Spinal cord (tissue), 10 donors: Measurements from ENCODE around the gene AAR2. TPM values are rescaled to one million over a fixed set of nuclear protein-coding genes. Genes with fewer than 3 reads are reported as not detected.

ENCODE experiments used
- DNase-seq, 6 donors: peaks; one replicate each; pipeline versions ENCODE4 v3.0.0 to v3.0.0-alpha.2; 2013 to 2015; ENCODE audit warnings: low spot score in 6 of 6, low read depth in 4 of 6
- H3K27ac ChIP-seq: one replicate; pipeline ENCODE4 v1.5.1; 2013; ENCODE audit warnings: low read depth, low read length, control low read depth
- H3K27me3 ChIP-seq: one replicate; pipeline ENCODE4 v1.6.1; 2013; ENCODE audit warnings: low read length; ENCODE audit not compliant: control insufficient read depth, insufficient read depth
- H3K36me3 ChIP-seq: one replicate; pipeline ENCODE4 v1.6.1; 2013; ENCODE audit warnings: low read length; ENCODE audit not compliant: control insufficient read depth, insufficient read depth
- H3K4me1 ChIP-seq: one replicate; pipeline ENCODE4 v1.6.1; 2013; ENCODE audit warnings: low read length; ENCODE audit not compliant: control insufficient read depth, insufficient read depth
- H3K4me3 ChIP-seq: one replicate; pipeline ENCODE4 v1.5.1; 2013; ENCODE audit warnings: low read depth, low read length, control low read depth
- H3K9me3 ChIP-seq: one replicate; pipeline ENCODE4 v1.6.1; 2013; ENCODE audit warnings: low read length; ENCODE audit not compliant: control insufficient read depth, insufficient read depth
- WGBS: methylation state at CpG from one replicate; pipeline ENCODE4 v1.1.5; 2013; ENCODE audit warnings: missing lambda C conversion rate; ENCODE audit not compliant: insufficient coverage; 5-methylcytosine and 5-hydroxymethylcytosine counted together
- long read RNA-seq, 4 donors: transcript quantifications; one replicate each; lab custom pipeline, GENCODE V29; 2026
- polyA plus RNA-seq, 2 donors: library from polyadenylated mRNA; unstranded; fragments of 120-200 nt; gene quantifications; one replicate each; pipeline ENCODE4 v1.2.1, GENCODE V29; 2013; ENCODE audit not compliant: insufficient read length in 2 of 2
- total RNA-seq, 2 donors: library from RNA; depleted of rRNA in 1 of 2; stranded (reverse); fragments of 120-200 nt in 1 of 2; fragments of >200 nt in 1 of 2; gene quantifications; one replicate each; pipeline versions ENCODE4 v1.2.3 to v1.2.4, GENCODE V29; 2013 to 2014
- donor health status: healthy.

The AAR2 gene, protein sequence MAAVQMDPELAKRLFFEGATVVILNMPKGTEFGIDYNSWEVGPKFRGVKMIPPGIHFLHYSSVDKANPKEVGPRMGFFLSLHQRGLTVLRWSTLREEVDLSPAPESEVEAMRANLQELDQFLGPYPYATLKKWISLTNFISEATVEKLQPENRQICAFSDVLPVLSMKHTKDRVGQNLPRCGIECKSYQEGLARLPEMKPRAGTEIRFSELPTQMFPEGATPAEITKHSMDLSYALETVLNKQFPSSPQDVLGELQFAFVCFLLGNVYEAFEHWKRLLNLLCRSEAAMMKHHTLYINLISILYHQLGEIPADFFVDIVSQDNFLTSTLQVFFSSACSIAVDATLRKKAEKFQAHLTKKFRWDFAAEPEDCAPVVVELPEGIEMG
- total RNA-seq (10 to 100 TPM; 27.4 to 29.4 TPM), polyA plus RNA-seq (10 to 100 TPM; 33.5 to 38.0 TPM)
- long read RNA-seq, donor 1, transcript AAR2-201 (4 exons, 2,430 nt) = major isoform, 6 of 21 reads
- long read RNA-seq, donor 1, partial matches to known transcripts = 13 of 21 reads
- long read RNA-seq, donor 1, other reads (novel, unspliced or antisense) = 0 of 21 reads
- long read RNA-seq, donor 2 = 0 reads
- long read RNA-seq, donor 3, partial matches to known transcripts = 0 of 5 reads
- long read RNA-seq, donor 3, other reads (novel, unspliced or antisense) = 0 of 5 reads
- long read RNA-seq, donor 4, transcript AAR2-201 (4 exons, 2,430 nt) = major isoform, 12 of 18 reads
- long read RNA-seq, donor 4, partial matches to known transcripts = 6 of 18 reads
- long read RNA-seq, donor 4, other reads (novel, unspliced or antisense) = 0 of 18 reads

DNA sequence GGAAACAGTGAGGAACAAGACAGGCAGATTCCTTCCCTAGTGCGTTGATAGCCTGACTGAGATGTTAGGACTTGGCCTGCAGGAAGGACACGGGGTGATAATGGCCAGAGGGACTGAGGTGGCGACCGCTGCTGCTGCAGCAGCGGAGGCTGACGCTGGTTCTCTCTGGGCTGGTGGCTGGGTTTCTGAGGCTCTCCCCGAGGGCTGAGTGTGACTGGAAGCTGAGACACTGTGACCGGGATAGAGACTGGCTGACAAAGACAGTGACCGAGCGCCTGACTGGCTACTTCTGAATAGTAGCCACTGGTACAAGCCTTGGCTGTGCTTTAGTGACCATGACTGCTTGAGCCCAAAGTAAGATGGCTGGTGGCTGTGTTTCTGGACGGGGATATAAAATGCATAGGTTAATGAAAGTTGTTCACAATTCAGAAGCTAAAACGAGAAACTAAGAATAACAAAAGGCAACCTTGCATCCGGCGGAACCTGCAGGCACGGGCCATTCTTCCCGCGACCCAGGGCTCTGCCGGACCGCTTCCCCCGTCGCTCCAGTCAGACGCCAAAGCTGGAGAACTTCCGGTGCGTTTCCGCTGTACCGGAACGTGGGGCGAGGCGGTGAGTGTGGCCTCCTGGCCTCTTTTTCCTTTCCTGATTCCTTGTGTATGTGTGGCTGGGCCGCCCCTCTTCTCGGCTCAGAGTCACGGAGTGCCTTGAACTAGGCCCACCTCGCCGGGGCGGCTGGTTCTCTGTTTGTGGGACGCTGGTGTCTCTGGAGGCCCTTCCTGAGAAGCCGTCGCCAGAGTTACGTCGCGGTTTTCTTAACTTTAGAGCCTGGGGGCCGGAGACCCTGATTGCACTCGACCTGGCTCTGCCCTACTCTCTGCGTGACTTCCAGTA is at the start of gene AAR2:
Gene AAR2 (plus strand): TSS at position 587 of the 894 bp plus-strand sequence. CDS start 3,391 bp downstream, outside the sequence.
- 13% methylated on average over 41 of the region's 44 CpGs for WGBS
- no peaks in the 10 kb centered on the region for H3K9me3 ChIP-seq
- H3K36me3 ChIP-seq = peaks cover 24% of the 10 kb centered on the region
- no peaks in the 10 kb centered on the region for H3K27me3 ChIP-seq
- peaks cover 10% of the 10 kb centered on the region for H3K4me1 ChIP-seq
- peak; percentile 58 to 94 (median 66) for DNase-seq
- H3K4me3 ChIP-seq = peak within 1 kb of the TSS; percentile 94
- H3K27ac ChIP-seq = peak within 1 kb of the TSS; percentile 73

DNA sequence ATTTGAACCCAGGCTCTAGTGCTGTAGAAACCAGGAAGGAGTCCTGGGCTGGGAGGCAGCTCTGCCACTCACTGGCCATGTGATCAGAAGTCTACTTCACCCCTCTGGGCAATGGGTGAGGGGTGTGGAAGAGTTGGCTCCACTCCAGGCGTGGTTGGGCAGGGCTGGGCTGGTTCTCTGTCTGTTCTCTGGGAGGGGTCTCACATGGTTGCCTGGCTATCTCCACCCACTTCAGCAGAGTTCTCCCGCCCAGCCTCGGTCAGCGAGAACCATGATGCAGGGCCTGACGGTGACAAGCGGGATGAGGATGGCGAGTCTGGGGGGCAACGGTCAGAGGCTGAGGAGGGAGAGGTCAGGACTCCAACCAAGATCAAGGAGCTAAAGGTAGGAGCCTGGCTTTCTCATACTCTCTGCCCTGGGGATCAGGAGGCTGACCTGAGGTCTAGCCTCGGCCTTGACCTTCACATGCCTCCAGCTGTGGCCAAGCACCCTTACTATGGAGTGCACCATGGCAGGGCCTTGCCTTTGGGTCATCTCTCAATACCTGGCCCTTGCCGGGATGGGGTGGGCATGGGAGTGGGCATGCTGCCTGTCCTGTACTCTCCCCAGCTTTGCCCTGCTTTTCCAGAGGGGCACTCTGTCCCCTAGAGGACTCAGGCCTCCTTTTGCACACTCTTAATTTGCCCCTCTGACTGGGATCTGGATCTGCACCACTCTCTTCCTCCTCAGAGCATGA is 42.1 kb upstream of the AAR2 start:
- no peaks in the 10 kb centered on the region for H3K4me1 ChIP-seq
- WGBS = 97% methylated on average over 7 of the region's 10 CpGs
- no peak overlapping the region for H3K27ac ChIP-seq
- DNase-seq = no peak
- no peaks in the 10 kb centered on the region for H3K27me3 ChIP-seq
- H3K36me3 ChIP-seq = peaks cover 75% of the 10 kb centered on the region
- H3K9me3 ChIP-seq = no peaks in the 10 kb centered on the region
- no peak overlapping the region for H3K4me3 ChIP-seq

DNA sequence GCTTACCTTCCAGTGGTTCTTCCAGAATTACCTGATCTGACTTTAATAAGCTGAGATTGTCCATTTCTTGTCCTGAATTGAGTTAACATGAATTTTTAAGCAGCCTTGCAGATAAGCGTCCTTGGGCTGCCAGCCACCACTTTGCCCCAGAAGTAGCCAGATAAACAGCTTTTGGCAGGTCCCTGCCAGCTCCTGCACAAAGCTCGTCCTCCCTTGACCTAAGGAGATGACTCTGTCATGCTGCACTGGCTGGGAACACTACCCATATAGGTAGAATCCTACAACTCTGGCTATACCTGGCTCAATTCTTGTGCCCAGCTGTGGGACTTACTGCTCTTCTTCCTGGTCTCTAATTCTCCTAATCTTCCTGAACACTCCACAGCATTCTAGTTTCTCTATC is 39.6 kb upstream of the AAR2 start:
- Histone ChIP-seq H3K27ac (no peak overlapping the region), H3K27me3 (no peaks in the 10 kb centered on the region), H3K4me3 (no peak overlapping the region), H3K4me1 (peaks cover 3% of the 10 kb centered on the region), H3K9me3 (no peaks in the 10 kb centered on the region), H3K36me3 (peaks cover 66% of the 10 kb centered on the region)
- DNase-seq = no peak
- WGBS = 83% methylated on average over 2 of the region's 2 CpGs

DNA sequence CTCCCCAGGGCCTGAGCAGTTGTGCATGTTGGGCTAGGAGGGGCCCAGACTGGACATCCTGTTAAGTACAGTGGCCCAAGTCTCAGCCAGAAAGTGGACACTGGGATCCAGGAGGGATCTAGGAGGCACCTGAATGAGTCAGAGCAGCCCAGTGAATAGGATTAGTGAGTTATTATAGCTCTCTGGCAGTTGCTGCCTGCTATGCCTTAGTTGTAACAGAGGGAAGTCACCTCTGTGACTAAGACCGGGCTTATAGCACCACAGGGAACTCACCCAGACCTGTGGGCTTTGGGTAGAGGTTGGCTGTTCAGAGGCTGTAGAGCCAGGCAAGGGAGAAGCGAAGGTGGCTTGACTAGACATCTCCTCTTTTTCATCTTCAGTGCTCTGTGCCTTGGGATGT is 39.0 kb upstream of the AAR2 start:
- WGBS = 100% methylated on average over 2 of the region's 2 CpGs
- DNase-seq = no peak
- Histone ChIP-seq H3K9me3 (no peaks in the 10 kb centered on the region), H3K4me1 (peaks cover 3% of the 10 kb centered on the region), H3K27me3 (no peaks in the 10 kb centered on the region), H3K36me3 (peaks cover 66% of the 10 kb centered on the region), H3K27ac (no peak overlapping the region), H3K4me3 (no peak overlapping the region)

DNA sequence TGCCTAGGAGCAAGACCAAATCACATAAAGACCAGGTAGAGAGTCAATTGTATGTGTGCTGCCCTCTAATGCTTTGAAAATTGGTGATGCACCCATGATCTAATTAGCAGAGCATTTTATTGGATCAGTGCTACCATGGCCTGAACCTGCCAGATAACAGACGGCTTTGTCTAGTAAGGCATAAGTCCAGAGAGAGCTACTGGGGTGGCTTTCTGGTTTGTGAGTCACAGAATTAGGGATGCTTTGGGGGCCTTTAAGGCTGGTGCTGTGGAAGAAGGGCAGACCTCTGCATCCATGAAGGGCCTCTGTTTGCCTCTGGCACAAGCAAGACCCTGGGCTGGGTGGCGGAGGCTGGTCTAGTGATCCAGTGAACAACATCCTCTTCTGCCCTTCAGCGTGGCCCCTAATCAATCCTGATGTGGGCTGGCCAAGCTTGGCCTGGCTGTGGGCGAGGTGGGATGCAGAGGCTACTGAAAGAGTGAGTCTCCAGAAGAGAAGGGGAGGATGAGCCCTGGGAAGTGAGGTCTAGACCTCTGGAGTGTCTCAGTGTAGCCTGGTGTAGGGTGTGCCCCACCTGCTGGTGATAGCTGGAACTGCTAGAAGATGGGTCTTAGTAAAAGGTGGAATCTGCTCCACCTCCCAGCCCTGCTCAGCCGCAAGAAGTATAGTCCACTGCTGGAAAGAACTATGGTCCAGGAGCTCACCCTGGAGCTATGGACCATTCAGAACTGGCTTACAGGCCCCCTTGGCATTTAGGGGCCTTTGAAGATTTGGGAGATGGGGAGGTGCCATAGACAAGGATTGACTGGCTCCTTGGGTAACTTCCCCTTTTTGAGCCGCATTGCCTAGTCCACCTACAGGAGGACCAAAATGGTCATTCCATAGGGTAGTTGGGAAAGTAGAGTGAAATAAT is 36.7 kb upstream of the AAR2 start:
- WGBS = 38% methylated on average over 5 of the region's 6 CpGs
- DNase-seq = peak; percentile 58 to 95 (median 73)
- Histone ChIP-seq H3K27me3 (no peaks in the 10 kb centered on the region), H3K4me3 (no peak overlapping the region), H3K9me3 (no peaks in the 10 kb centered on the region), H3K4me1 (peaks cover 7% of the 10 kb centered on the region), H3K36me3 (peaks cover 72% of the 10 kb centered on the region), H3K27ac (no peak overlapping the region)

DNA sequence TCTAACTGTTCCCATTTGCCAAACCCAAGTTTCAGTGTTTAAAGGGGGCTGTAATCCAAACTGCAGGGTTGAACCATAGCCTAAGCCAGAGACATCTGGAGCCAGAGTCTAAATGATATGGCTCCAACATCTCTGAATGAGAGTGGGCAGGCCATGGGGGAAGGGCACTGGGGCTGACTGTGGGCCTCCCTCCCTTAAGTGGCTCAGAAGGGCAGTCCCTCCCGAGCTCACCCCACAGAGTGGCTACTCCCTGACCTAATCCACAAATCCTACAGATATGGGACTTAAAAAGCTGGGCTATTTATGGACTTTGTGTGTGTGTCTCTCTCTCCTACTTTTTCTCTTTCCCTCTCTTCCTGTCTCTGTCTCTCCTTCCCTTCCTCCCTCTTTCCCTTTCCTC is 35.8 kb upstream of the AAR2 start:
- H3K27me3 ChIP-seq = no peaks in the 10 kb centered on the region
- no peaks in the 10 kb centered on the region for H3K9me3 ChIP-seq
- H3K36me3 ChIP-seq = peaks cover 70% of the 10 kb centered on the region
- no peak overlapping the region for H3K27ac ChIP-seq
- H3K4me3 ChIP-seq = no peak overlapping the region
- no CpG with 5 or more reads among the region's 1 CpG for WGBS
- DNase-seq = no peak
- peaks cover 7% of the 10 kb centered on the region for H3K4me1 ChIP-seq

DNA sequence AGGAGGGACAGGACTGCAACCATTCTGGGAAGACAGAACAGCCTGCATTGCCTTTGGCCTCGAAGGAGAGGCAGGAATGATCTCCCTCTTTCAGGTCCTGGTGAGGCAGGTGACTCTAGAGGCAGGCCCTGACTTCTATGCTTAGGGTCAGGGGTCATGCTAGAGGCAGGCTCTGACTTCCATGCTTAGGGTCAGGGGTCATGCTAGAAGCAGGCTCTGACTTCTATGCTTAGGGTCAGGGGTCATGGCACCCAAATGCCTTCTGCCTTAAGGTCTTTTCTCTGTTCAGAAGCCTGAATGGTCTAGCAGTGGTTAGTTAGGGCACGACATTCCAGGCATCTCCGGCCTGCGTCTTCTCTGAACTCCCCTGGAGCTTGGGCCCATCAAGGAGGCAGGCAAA is 35.1 kb upstream of the AAR2 start:
- Histone ChIP-seq H3K27ac (no peak overlapping the region), H3K9me3 (no peaks in the 10 kb centered on the region), H3K27me3 (no peaks in the 10 kb centered on the region), H3K4me3 (no peak overlapping the region), H3K4me1 (peaks cover 7% of the 10 kb centered on the region), H3K36me3 (peaks cover 70% of the 10 kb centered on the region)
- WGBS = 68% methylated on average over 4 of the region's 4 CpGs
- DNase-seq = no peak

DNA sequence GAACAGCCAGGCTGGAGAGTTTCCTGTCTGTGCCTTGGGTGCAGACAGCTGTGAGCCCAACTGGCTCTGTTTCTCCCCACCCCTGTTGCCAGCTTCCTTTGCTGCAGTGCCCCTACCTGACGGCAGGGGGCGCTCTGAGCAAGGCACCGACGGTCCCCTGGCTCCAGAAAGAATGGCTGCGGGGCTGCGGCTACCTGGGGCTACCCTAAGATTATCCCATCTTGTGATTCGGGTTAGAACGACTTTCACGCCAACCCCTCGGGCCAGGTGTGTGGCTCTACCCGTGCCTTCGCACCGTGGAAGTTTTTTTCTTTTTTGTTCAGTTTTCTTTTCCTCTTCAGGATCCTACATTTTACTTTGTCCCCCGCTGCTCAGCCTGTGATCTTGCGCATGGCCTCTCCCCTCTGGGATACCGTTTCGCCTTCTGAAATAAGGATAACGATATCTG is 33.4 kb upstream of the AAR2 start:
- H3K27me3 ChIP-seq = no peaks in the 10 kb centered on the region
- no peak overlapping the region for H3K4me3 ChIP-seq
- peaks cover 73% of the 10 kb centered on the region for H3K36me3 ChIP-seq
- DNase-seq = peak in 4 of 6 donors; percentile 7 to 72 (median 44)
- H3K9me3 ChIP-seq = no peaks in the 10 kb centered on the region
- peaks cover 7% of the 10 kb centered on the region for H3K4me1 ChIP-seq
- H3K27ac ChIP-seq = no peak overlapping the region
- 29% methylated on average over 16 of the region's 18 CpGs for WGBS
